ENCODE measurements around the gene ATP11A. TPM values are rescaled to one million over a fixed set of nuclear protein-coding genes. Genes with fewer than 3 reads are reported as not detected.
"Not testable (repeated sequence)": the region's sequence is repeated elsewhere in the genome, so short reads cannot be mapped to it uniquely, and the experiment has no call there.

ATP11A gene
- total and polyA plus RNA-seq, 2 experiments from 2014 or later, result 12.3 to 52.6 TPM

- Mint-ChIP-seq H3K9me3 (peaks cover 3% of the 10 kb centered on the region; the same call in 2 of the 3 replicates), H3K27ac (no peak overlapping the region), H3K4me3 (no peak overlapping the region), H3K27me3 (ENCODE audit: insufficient read depth, low read depth, poor library complexity) (no peaks in the 10 kb centered on the region), H3K4me1 (peaks cover 25% of the 10 kb centered on the region), H3K36me3 (ENCODE audit: low read depth) (peaks cover 43% of the 10 kb centered on the region; the same call in 2 of the 3 replicates)
- ATAC-seq, result no peak
- no peaks in the 10 kb centered on the region for H3K27me3 ChIP-seq (ENCODE audit: insufficient read depth)
- no peak overlapping the region for H3K4me3 ChIP-seq
- no peak overlapping the region for H3K4me2 ChIP-seq
- peaks cover 6% of the 10 kb centered on the region for H3K4me1 ChIP-seq (ENCODE audit: insufficient read depth)
- DNase-seq (ENCODE audit: low spot score), result no peak
- H3K36me3 ChIP-seq (ENCODE audit: insufficient read depth), result no peaks in the 10 kb centered on the region
- TF ChIP-seq ZNF462 (CRISPR knock-in tag; IDR thresholded peaks at IDR 0.05) (no peak), POLR2AphosphoS5 (IDR thresholded peaks at IDR 0.05; ENCODE audit: low read depth) (no peak), REST (IDR thresholded peaks at IDR 0.05; ENCODE audit: unreplicated experiment) (no peak)
- H2AFZ ChIP-seq, result no peak overlapping the region
- no peak overlapping the region for H3K27ac ChIP-seq (ENCODE audit: low read depth)
- no peaks in the 10 kb centered on the region for H3F3A ChIP-seq (replicated peaks; ENCODE audit: low read depth)
- H3K79me2 ChIP-seq (replicated peaks; ENCODE audit: insufficient read depth), result no peaks in the 10 kb centered on the region
- H4K20me1 ChIP-seq (replicated peaks; ENCODE audit: insufficient read depth), result no peaks in the 10 kb centered on the region; the same call in 1 of the 2 replicates
- no peaks in the 10 kb centered on the region; the same call in 1 of the 2 replicates for H3K9me2 ChIP-seq (ENCODE audit: insufficient read depth)
Measured at GRCh38 chr13:112800057-112800456, 110.2 kb downstream of the ATP11A start.

GRCh38 chr13:112800807-112801206 is 111.0 kb downstream of the ATP11A start:
- not testable (repeated sequence) for H3K9me2 ChIP-seq (ENCODE audit: insufficient read depth); H3K79me2 ChIP-seq (replicated peaks; ENCODE audit: insufficient read depth); H4K20me1 ChIP-seq (replicated peaks; ENCODE audit: insufficient read depth); H2AFZ ChIP-seq; DNase-seq (ENCODE audit: low spot score); H3K9me3 Mint-ChIP-seq; H3K4me3 Mint-ChIP-seq; ATAC-seq; H3K36me3 ChIP-seq (ENCODE audit: insufficient read depth); H3F3A ChIP-seq (replicated peaks; ENCODE audit: low read depth); H3K4me1 ChIP-seq (ENCODE audit: insufficient read depth); H3K4me3 ChIP-seq; H3K27ac Mint-ChIP-seq; H3K27me3 ChIP-seq (ENCODE audit: insufficient read depth); H3K27me3 Mint-ChIP-seq (ENCODE audit: insufficient read depth, low read depth, poor library complexity); H3K4me2 ChIP-seq; H3K27ac ChIP-seq (ENCODE audit: low read depth)
- peaks cover 25% of the 10 kb centered on the region for H3K4me1 Mint-ChIP-seq
- peaks cover 44% of the 10 kb centered on the region; the same call in 2 of the 3 replicates for H3K36me3 Mint-ChIP-seq (ENCODE audit: low read depth)

All from GM23338 (cell line).